Fibroblast of the aortic adventitia (primary cell): ENCODE results near the gene CLBA1. TPM values are rescaled to one million over a fixed set of nuclear protein-coding genes. Genes with fewer than 3 reads are reported as not detected.

ENCODE experiments used
- DNase-seq: peaks from one replicate; pipeline ENCODE4 v3.0.0-alpha.2; 2010; ENCODE audit warnings: low read depth
- H3K4me3 ChIP-seq: 2 replicates; pipeline ENCODE4 v1.5.1; 2011; ENCODE audit warnings: low read depth, mild to moderate bottlenecking, control low read depth, low read length, moderate library complexity
- total RNA-seq: library from RNA; depleted of rRNA; stranded (reverse); fragments of >200 nt; gene quantifications from 2 replicates; pipeline ENCODE4 v1.2.3, GENCODE V29; 2012; ENCODE audit warnings: low replicate concordance
- TF ChIP-seq, protein P1 (sequence below): IDR thresholded peaks from 2 replicates; pipeline ENCODE4 v1.5.1; 2011; ENCODE audit warnings: mild to moderate bottlenecking, low read length, control low read depth, inconsistent platforms; ENCODE audit not compliant: insufficient read depth

Gene CLBA1
- total RNA-seq, 1 donor, result 8.0 TPM

DNA sequence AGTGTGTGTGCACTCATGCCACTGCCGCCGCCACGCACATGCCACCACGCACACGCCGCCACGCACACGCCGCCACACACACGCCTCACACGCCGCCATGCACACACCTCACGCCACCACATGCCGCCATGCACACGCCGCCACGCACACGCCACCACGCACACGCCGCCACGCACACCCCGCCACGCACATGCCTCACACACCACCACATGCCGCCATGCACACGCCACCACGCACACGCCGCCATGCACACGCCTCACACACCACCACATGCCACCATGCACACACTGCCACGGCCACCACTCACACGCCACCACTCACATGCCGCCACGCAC is 6.3 kb downstream of the CLBA1 start:
- no peak for DNase-seq

DNA sequence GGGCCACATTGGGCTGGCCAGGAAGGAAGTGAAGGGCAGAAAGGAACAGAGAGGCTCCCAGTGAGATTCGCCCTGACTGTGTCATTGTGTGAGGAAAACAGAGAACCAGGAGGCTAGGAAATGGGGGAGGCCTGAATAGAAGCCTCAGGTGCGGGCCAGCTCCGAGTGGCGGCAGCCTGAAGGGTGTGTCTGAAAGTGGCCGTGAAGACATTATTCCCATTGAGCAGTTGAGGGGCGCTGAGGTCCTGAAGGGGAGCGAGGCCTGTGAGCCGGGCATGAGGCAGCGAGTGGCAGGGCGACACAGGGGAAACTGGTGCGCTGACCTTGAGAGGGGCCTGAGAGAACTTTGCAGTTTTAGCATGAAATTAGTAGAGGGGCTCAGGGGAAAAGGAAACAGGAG is 6.9 kb downstream of the CLBA1 start:
- H3K4me3 ChIP-seq, result no peak overlapping the region
- TF ChIP-seq, protein P1, sequence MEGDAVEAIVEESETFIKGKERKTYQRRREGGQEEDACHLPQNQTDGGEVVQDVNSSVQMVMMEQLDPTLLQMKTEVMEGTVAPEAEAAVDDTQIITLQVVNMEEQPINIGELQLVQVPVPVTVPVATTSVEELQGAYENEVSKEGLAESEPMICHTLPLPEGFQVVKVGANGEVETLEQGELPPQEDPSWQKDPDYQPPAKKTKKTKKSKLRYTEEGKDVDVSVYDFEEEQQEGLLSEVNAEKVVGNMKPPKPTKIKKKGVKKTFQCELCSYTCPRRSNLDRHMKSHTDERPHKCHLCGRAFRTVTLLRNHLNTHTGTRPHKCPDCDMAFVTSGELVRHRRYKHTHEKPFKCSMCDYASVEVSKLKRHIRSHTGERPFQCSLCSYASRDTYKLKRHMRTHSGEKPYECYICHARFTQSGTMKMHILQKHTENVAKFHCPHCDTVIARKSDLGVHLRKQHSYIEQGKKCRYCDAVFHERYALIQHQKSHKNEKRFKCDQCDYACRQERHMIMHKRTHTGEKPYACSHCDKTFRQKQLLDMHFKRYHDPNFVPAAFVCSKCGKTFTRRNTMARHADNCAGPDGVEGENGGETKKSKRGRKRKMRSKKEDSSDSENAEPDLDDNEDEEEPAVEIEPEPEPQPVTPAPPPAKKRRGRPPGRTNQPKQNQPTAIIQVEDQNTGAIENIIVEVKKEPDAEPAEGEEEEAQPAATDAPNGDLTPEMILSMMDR, result no peak
- DNase-seq, result no peak

More for the DNA sequence above, 6.3 kb downstream of the CLBA1 start:
- TF ChIP-seq, protein P1, result no peak
- H3K4me3 ChIP-seq, result no peak overlapping the region

DNA sequence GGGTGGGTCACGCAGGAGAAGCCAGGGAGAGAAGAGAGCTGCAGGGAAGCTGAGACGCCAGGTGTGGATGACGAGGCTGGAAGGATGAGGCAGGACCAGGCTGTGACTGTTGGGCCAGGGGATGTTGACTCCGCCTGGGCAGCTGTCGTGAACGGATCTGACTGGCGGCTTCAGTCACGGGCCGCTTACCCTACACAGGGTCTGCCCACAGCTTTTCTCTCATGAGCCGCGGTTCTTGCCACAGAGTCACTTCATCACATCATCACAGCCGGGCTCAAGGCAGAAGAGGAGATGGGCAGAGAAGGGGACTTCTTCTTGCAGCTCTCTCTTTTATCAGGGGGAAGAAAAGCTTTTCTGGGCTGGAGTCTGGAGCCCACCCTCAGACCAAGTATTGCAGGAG is 7.7 kb downstream of the CLBA1 start:
- H3K4me3 ChIP-seq, result no peak overlapping the region
- TF ChIP-seq, protein P1, result no peak
- no peak for DNase-seq

DNA sequence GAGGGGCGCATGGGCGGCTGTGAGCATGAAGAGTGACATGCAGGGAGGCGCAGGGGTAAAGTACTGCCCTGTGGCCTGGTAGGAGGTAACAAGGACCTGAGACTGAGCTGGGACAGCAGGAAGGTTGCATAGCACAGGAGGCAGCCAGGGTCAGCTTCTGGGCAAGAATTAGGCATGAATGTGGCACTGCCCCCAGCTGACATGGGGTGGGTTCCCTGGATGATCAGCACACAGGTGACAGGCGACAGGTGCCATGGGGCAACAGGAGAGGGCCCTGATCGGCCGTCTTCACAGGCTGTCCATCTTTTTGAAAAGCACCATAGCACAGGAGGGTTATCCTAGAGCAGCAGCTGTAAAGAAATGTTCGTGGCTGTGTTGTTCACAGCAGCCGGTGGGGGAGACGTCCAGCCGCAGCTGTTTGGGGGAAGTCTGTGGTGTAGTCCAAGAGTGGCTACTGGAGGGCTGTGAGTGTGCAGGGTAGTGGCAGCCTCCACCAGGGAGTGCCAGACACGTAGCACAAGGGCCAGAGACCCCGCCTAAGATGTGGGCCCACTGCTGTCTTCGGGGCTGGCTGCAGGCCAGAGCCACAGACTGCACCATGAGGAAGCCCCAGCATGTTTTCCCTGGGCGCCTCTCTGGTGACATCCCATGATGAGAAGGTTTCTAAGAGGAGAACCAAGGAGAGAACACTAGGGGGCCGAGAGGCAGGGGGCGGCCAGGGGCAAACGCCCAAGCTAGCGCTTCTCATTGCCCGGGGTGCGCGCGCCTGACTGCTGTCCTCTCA is 8.4 kb downstream of the CLBA1 start:
- no peak overlapping the region for H3K4me3 ChIP-seq
- TF ChIP-seq, protein P1, result no peak
- DNase-seq, result no peak

DNA sequence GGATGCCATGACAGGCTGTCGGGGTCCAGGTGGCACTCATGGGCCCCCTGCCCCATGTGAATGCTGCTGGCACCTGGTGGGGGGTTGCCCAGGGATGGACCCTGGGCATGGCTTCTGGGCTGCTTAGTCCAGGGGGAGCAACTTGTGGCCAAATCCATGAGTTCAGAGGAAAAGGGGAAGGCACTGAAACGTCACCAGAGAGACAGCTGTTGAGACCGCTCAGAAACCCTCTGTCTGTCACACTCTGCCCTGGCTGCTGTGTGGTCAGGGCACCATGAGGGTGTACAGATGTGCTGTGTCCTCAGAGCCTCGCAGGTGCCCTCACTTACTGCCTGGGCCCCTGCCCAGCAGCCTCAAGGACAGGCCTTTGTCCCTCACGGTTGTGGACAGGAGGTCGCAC is 9.4 kb downstream of the CLBA1 start:
- no peak overlapping the region for H3K4me3 ChIP-seq
- TF ChIP-seq, protein P1, result no peak
- DNase-seq, result no peak

DNA sequence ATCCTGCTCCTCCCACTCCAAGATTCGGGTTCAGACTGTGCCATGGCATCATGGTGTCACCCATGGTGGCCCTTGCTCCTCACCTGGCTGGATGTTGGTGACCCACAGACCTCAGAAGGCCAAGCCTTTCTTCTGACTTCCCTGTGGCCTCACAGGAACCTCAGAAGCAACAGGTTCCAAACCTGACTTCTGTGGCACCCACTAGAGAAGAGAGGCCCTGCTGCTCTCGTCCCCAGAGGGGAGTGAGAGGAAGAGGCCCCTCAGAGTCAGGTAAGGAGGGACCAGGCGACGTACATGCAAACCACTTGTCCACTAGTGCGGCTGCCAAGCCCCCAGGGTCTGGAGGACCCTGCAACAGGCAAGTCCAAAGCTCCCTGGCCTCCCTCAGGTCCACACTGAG is 10.4 kb downstream of the CLBA1 start:
- TF ChIP-seq, protein P1, result no peak
- no peak overlapping the region for H3K4me3 ChIP-seq
- no peak for DNase-seq

DNA sequence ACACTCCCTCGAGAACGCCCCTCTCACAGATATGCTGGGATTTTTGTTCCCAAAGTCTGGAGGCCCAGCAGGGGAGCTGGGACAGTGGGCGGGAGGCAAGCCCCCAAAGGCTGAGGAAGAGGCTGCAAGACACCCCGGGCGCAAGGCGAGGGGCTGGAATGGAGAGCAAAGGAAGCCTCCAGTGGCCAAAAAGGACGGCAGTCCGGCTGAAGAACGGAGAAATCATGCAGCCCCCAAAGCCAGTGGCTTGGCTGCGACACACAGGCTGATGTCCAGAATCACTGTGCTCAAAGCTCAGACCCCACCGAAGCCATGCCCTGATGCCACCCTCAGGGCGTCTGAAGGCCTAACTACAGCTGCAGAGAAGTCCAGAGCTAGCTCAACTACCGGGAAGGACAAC is 10.9 kb downstream of the CLBA1 start:
- no peak for DNase-seq
- TF ChIP-seq, protein P1, result no peak
- H3K4me3 ChIP-seq, result no peak overlapping the region
